Kidney epithelial cell (primary cell): ENCODE data around the gene EMILIN3. TPM values are rescaled to one million over a fixed set of nuclear protein-coding genes. Genes with fewer than 3 reads are reported as not detected.

Experiments
- DNase-seq: peaks from one replicate; pipeline ENCODE4 v3.0.0-alpha.2; 2010; ENCODE audit warnings: low read depth
- H3K27me3 ChIP-seq: 2 replicates; pipeline ENCODE4 v1.6.0; 2011; ENCODE audit warnings: low read length; ENCODE audit not compliant: control insufficient read depth, insufficient read depth
- H3K36me3 ChIP-seq: 2 replicates; pipeline ENCODE4 v1.5.1; 2011; ENCODE audit warnings: low read length; ENCODE audit not compliant: control insufficient read depth, insufficient read depth
- H3K4me3 ChIP-seq: 2 replicates; pipeline ENCODE4 v1.5.1; 2011; ENCODE audit warnings: low read depth, mild to moderate bottlenecking, control low read depth, low read length
- total RNA-seq: library from RNA; depleted of rRNA; stranded (reverse); fragments of >200 nt; gene quantifications from 2 replicates; pipeline ENCODE4 v1.2.3, GENCODE V29; 2015
- TF ChIP-seq, protein P1 (sequence below): IDR thresholded peaks from 2 replicates; pipeline ENCODE4 v1.5.1; 2011; ENCODE audit warnings: mild to moderate bottlenecking, moderate library complexity, low read length, control low read depth, inconsistent platforms; ENCODE audit not compliant: insufficient read depth, poor library complexity, severe bottlenecking

The EMILIN3 gene
- total RNA-seq, 1 donor from 2014 or later, result 0.42 TPM

DNA sequence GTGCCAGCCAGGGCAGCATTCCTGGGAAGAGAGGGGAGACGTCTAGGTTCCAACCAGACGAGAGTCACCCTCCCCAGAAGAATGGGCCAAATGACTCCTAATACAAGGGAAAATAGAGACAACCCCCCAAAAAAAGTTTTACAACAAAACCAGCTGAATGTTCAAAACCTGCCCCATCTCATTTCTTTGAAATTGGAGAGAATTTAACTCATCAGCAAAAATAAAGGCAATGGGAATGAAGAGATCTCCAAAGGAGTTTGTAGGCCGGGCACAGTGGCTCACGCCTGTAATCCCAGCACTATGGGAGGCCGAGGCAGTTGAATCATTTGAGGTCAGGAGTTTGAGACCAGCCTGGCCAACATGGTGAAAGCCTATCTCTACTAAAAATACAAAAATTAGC lies 9.7 kb upstream of the EMILIN3 start:
- TF ChIP-seq, protein P1, sequence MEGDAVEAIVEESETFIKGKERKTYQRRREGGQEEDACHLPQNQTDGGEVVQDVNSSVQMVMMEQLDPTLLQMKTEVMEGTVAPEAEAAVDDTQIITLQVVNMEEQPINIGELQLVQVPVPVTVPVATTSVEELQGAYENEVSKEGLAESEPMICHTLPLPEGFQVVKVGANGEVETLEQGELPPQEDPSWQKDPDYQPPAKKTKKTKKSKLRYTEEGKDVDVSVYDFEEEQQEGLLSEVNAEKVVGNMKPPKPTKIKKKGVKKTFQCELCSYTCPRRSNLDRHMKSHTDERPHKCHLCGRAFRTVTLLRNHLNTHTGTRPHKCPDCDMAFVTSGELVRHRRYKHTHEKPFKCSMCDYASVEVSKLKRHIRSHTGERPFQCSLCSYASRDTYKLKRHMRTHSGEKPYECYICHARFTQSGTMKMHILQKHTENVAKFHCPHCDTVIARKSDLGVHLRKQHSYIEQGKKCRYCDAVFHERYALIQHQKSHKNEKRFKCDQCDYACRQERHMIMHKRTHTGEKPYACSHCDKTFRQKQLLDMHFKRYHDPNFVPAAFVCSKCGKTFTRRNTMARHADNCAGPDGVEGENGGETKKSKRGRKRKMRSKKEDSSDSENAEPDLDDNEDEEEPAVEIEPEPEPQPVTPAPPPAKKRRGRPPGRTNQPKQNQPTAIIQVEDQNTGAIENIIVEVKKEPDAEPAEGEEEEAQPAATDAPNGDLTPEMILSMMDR, result no peak
- no peaks in the 10 kb centered on the region for H3K36me3 ChIP-seq
- H3K4me3 ChIP-seq, result no peak overlapping the region
- peaks cover 20% of the 10 kb centered on the region for H3K27me3 ChIP-seq
- DNase-seq, result no peak

DNA sequence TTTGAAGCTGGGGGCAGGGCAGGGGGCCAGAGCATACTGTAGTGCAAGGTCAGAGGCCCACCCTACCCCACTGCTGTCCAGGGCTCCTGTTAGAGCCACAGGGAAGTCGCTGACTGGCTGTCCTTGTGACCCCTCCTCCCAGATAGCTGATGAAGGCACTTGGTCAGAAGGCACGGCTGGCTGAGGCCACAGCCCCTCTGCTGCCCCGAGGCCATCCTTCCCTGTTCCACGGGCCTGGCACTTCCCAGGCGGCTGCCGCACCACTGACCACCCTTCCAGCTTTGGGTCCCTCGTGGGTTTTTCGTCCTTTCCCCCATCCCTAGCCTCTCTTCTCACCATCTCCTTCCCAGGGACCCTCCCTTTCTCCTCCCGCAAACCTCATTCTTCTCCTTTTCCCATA lies 9.2 kb upstream of the EMILIN3 start:
- DNase-seq, result no peak
- peaks cover 21% of the 10 kb centered on the region for H3K27me3 ChIP-seq
- TF ChIP-seq, protein P1, result no peak
- H3K36me3 ChIP-seq, result no peaks in the 10 kb centered on the region
- no peak overlapping the region for H3K4me3 ChIP-seq

DNA sequence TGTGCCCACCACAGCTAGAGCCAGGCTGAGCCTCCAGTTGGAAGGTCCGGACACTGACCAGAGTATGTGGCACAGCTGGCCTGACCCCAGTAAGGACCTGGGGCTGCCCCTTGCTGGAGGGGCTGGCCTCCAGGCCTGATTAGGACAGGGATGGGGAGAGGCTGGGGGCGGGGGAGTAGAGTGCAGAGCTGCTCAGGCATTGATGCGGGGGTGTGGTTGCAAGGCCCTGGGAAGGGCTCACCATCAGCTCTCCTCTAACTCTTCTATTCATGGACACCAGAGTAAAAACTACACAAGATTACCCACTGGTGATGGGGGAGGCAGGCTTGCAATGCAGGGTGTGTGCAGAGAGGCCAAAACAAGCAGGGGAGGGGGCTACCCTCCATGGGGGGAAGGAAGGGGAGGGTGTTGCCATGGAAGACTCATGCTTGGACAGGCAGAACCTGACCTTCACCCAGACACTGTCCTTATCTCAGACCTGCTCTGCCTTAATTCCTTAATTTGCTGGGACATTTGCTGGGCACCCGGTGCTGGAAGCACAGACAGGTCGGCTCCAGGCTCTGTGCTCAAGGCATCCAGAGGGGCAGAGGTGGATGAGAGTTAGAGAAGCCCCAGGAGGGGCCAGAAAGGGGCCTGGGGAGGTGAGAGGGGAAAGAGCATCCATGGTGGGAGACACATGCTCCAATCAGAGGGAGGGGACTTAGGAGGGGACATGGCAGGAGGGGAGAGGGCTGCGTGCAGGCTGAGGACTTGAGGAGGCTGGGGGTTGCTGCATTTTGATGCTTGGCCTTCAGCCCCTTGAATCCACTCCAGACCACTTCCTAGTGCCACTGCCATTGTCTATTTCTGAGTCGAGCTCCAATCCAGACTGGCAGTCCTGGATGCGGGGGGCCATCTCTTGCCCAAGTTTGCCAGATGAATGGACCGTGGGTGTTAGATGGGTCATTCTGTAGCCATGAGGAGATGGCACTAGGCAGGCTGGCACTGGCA lies 7.6 kb upstream of the EMILIN3 start:
- Histone ChIP-seq H3K4me3 (no peak overlapping the region), H3K36me3 (no peaks in the 10 kb centered on the region), H3K27me3 (peaks cover 22% of the 10 kb centered on the region)
- DNase-seq, result no peak
- TF ChIP-seq, protein P1, result no peak

DNA sequence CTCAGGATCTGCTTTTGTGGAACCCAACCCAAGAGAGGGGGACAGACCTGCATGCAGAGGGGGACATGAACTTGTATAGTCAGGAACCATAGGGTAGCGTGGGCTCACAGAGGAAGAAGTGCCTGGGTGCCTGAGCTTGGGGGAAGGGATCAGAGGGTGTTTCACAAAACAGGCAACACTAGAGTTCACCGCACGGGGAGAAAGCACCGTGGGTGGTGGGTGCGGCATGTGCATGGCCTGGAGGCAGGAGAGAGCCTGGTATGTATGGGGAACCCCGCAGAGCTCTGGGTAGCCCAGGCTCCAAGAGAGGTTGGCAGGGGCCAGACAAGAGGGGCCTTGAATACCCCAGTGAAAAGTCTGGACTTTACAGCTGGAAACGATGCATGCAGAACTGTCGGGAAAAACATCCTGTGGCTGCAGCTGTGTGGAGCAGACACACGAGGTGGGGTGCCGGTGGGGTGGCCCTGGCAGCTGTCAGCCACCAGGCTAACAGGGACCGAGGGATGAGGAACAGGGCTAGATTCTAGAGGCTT lies 6.7 kb upstream of the EMILIN3 start:
- H3K4me3 ChIP-seq, result no peak overlapping the region
- TF ChIP-seq, protein P1, result no peak
- H3K36me3 ChIP-seq, result no peaks in the 10 kb centered on the region
- peaks cover 21% of the 10 kb centered on the region for H3K27me3 ChIP-seq
- DNase-seq, result no peak

DNA sequence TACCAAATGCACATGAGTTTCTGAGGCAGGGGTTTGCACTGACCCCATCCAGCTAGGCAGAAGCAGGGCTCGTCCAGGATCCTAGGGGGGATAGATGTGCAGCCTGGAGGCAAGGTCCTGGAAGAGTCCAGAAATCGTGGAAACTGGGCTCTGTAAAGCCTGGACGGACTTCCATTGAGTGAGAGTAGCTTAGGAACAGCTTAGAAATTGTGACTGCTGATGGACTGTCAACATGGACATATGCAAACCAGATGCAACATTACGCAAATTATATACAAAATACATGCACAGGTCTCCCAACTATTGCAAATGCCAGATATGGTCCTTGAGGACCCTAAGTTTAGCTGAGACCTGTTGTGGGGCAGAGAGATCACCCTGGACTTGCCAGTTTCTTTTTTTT lies 4.8 kb upstream of the EMILIN3 start:
- H3K36me3 ChIP-seq, result no peaks in the 10 kb centered on the region
- H3K27me3 ChIP-seq, result peaks cover 30% of the 10 kb centered on the region
- TF ChIP-seq, protein P1, result no peak
- no peak for DNase-seq
- no peak overlapping the region for H3K4me3 ChIP-seq
